ENCODE results near the gene ERICH4.

- TF ChIP-seq RCOR1 (IDR thresholded peaks at IDR 0.05; ENCODE audit: low read depth, low read length) (no peak), CHD2 (IDR thresholded peaks at IDR 0.05; ENCODE audit: low read length, partially characterized antibody) (no peak), POLR2A (IDR thresholded peaks at IDR 0.05; ENCODE audit: low read length) (no peak)
Measured at GRCh38 chr19:41426116-41426841, 16.7 kb upstream of the ERICH4 start.
